ENCODE data around the gene TMC3.

DNA sequence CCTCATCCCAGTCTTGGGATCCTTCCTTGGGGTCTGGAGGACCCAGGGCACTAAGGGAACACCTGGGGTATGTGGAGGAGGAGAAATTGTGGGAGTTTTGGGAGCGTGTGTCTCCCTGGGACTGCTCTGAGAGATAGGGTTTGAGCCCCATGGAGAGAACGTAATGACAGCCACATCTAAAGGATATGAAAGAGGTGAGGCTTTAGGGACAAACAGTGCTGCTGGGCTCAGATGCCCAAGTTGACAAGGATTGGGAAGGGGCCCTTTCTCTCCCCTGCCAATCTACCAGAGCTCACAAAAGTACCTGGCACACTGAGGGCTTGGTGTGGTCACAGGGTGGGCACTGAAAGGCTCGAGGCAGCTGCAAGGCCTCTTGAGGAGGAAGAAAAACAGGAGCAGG is 36.8 kb downstream of the TMC3 start:
- TF ChIP-seq, protein P1, sequence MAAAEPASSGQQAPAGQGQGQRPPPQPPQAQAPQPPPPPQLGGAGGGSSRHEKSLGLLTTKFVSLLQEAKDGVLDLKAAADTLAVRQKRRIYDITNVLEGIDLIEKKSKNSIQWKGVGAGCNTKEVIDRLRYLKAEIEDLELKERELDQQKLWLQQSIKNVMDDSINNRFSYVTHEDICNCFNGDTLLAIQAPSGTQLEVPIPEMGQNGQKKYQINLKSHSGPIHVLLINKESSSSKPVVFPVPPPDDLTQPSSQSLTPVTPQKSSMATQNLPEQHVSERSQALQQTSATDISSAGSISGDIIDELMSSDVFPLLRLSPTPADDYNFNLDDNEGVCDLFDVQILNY (CRISPR knock-in tag; conservative IDR thresholded peaks at IDR 0.05): no peak
- TF ChIP-seq, protein P2, sequence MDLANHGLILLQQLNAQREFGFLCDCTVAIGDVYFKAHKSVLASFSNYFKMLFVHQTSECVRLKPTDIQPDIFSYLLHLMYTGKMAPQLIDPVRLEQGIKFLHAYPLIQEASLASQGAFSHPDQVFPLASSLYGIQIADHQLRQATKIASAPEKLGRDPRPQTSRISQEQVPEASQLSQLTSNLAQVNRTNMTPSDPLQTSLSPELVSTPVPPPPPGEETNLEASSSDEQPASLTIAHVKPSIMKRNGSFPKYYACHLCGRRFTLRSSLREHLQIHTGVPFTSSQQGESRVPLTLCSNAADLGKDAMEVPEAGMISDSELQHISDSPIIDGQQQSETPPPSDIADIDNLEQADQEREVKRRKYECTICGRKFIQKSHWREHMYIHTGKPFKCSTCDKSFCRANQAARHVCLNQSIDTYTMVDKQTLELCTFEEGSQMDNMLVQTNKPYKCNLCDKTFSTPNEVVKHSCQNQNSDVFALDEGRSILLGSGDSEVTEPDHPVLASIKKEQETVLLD (CRISPR knock-in tag; IDR thresholded peaks at IDR 0.05; ENCODE audit: low read depth): no peak
- no peak for TF ChIP-seq ZNF136 (CRISPR knock-in tag; IDR thresholded peaks at IDR 0.05; ENCODE audit: low read depth)
- no peak for TF ChIP-seq BRF2 (CRISPR knock-in tag; IDR thresholded peaks at IDR 0.05)
- no peak for TF ChIP-seq ZNF550 (CRISPR knock-in tag; IDR thresholded peaks at IDR 0.05; ENCODE audit: borderline replicate concordance)
- TF ChIP-seq YY1 (IDR thresholded peaks at IDR 0.05; ENCODE audit: insufficient read depth, insufficient replicate concordance, low read depth, low read length): no peak
- no peak for TF ChIP-seq SP1 (IDR thresholded peaks at IDR 0.05)
- TF ChIP-seq SP1 (CRISPR knock-in tag; IDR thresholded peaks at IDR 0.05): no peak
- TF ChIP-seq CTCF (CRISPR knock-in tag; IDR thresholded peaks at IDR 0.05): no peak
- TF ChIP-seq ATF7 (IDR thresholded peaks at IDR 0.05): no peak
- TF ChIP-seq ATF7 (CRISPR knock-in tag; IDR thresholded peaks at IDR 0.05): no peak
- no peak for TF ChIP-seq ZKSCAN8 (CRISPR knock-in tag; IDR thresholded peaks at IDR 0.05; ENCODE audit: borderline replicate concordance)
- no peak for TF ChIP-seq IRF1 (CRISPR knock-in tag; IDR thresholded peaks at IDR 0.05; ENCODE audit: low read depth)

All from HepG2 (cell line).